Lung (tissue), 12 donors: ENCODE measurements around the gene DNHD1. TPM values are rescaled to one million over a fixed set of nuclear protein-coding genes. Genes with fewer than 3 reads are reported as not detected.
A peak's percentile ranks its signal among the peaks of the same experiment; 100 is the strongest.

ENCODE experiments used
- ATAC-seq: fragments of 200-7000 bp; cut with Tn5 transposase; one replicate; pipeline ENCODE4 v1.9.1; 2020; ENCODE audit warnings: moderate number of reproducible peaks; ENCODE audit not compliant: insufficient read depth, low FRiP score
- DNase-seq, 3 donors: peaks; one replicate each; pipeline ENCODE4 v3.0.0-alpha.2; 2013 to 2017
- H3K27ac ChIP-seq, 2 donors: one replicate each; pipeline ENCODE4 v1.5.1; 2013; ENCODE audit warnings: mild to moderate bottlenecking in 2 of 2, moderate library complexity in 2 of 2, control low read depth in 1 of 2, inconsistent platforms in 1 of 2, low read depth in 1 of 2, low read length in 1 of 2
- H3K27me3 ChIP-seq, 3 donors: one replicate each; pipeline ENCODE4 v1.5.1; 2013; ENCODE audit warnings: low read length in 2 of 3; ENCODE audit not compliant: control insufficient read depth in 3 of 3, insufficient read depth in 3 of 3
- H3K36me3 ChIP-seq, 4 donors: one replicate each; pipeline ENCODE4 v1.5.1; 2013; ENCODE audit warnings: low read length in 4 of 4, mild to moderate bottlenecking in 1 of 4, moderate library complexity in 1 of 4; ENCODE audit not compliant: control insufficient read depth in 4 of 4, insufficient read depth in 4 of 4
- H3K4me1 ChIP-seq, 5 donors: one replicate each; pipeline ENCODE4 v1.5.1; 2013; ENCODE audit warnings: low read length in 5 of 5, mild to moderate bottlenecking in 2 of 5, moderate library complexity in 1 of 5; ENCODE audit not compliant: control insufficient read depth in 5 of 5, insufficient read depth in 5 of 5
- H3K4me3 ChIP-seq: one replicate; pipeline ENCODE4 v1.5.1; 2013; ENCODE audit warnings: mild to moderate bottlenecking, control low read depth, moderate library complexity
- H3K9ac ChIP-seq, 2 donors: one replicate each; pipeline ENCODE4 v1.5.1; 2013; ENCODE audit warnings: low read length in 2 of 2, control low read depth in 1 of 2; ENCODE audit not compliant: insufficient read depth in 1 of 2
- H3K9me3 ChIP-seq, 4 donors: one replicate each; pipeline ENCODE4 v1.5.1; 2013; ENCODE audit warnings: low read length in 3 of 4, mild to moderate bottlenecking in 1 of 4, moderate library complexity in 1 of 4; ENCODE audit not compliant: control insufficient read depth in 4 of 4, insufficient read depth in 3 of 4
- CTCF ChIP-seq: IDR thresholded peaks from 2 replicates; pipeline ENCODE4 v1.5.1; 2012; ENCODE audit warnings: mild to moderate bottlenecking; ENCODE audit errors: control extremely low read depth, extremely low read depth
- WGBS, 2 donors: extraction: QIAGEN DNeasy Blood & Tissue Kit; methylation state at CpG; one replicate each; pipeline ENCODE4 v1.1.7; 2013; 5-methylcytosine and 5-hydroxymethylcytosine counted together
- polyA plus RNA-seq, 2 donors: library from polyadenylated mRNA; stranded (reverse); fragments of 200-250 nt; gene quantifications; one replicate each; pipeline ENCODE4 v1.2.1, GENCODE V29; 2013
- total RNA-seq, 2 donors: library from RNA; depleted of rRNA in 1 of 2; stranded (reverse); fragments of >200 nt in 1 of 2; gene quantifications; one replicate each; pipeline ENCODE4 v1.2.1, GENCODE V29; 2014 to 2021
- donor health status: control.
- donor health status: control.
- donor health status: Bipolar disorder and iron deficiency.
- donor health status: healthy.
- donor health status: DM: yes; HTN: yes; CAD: no.

DNHD1 gene
- total and polyA plus RNA-seq, 4 donors = 4.5 to 15.6 (median 12.0) TPM

- H3K36me3 ChIP-seq = peaks cover 12 to 30% (median 24%) of the 10 kb centered on the region in 4 donors
- WGBS, 2 donors = 0 to 1% methylated on average over 62 to 66 of the region's 66 CpGs
- TF ChIP-seq CTCF = no peak
- H3K27me3 ChIP-seq = no peaks in the 10 kb centered on the region
- peak within 1 kb of the TSS; percentile 98 to 99 for H3K9ac ChIP-seq
- H3K27ac ChIP-seq = peak within 1 kb of the TSS; percentile 79 to 96
- no peaks in the 10 kb centered on the region for H3K9me3 ChIP-seq
- DNase-seq (peak; percentile 99), ATAC-seq (peak; percentile 95)
- peak within 1 kb of the TSS; percentile 77 for H3K4me3 ChIP-seq
- H3K4me1 ChIP-seq = peaks cover 9 to 23% (median 15%) of the 10 kb centered on the region in 5 donors
Measured at GRCh38 chr11:6481012-6481923, 15.8 kb upstream of the DNHD1 start, which contains the start of the genes ARFIP2 and TIMM10B. TSS of gene ARFIP2 (minus strand) at chr11:6481331. CDS start at chr11:6480421, 910 bp downstream. TSS of gene TIMM10B (plus strand) at chr11:6481501. CDS start at chr11:6481517, 16 bp downstream.

GRCh38 chr11:6481924-6482275 lies 15.2 kb upstream of the DNHD1 start:
- DNase-seq (no peak), ATAC-seq (no peak)
- H3K36me3 ChIP-seq = peaks cover 18 to 30% (median 25%) of the 10 kb centered on the region in 4 donors
- peak overlapping the region; percentile 69 to 96 for H3K27ac ChIP-seq
- peak overlapping the region; percentile 94 to 95 for H3K9ac ChIP-seq
- no peaks in the 10 kb centered on the region for H3K9me3 ChIP-seq
- no peaks in the 10 kb centered on the region for H3K27me3 ChIP-seq
- WGBS, 2 donors = 6 to 7% methylated on average over 13 of the region's 13 CpGs
- peak overlapping the region; percentile 77 for H3K4me3 ChIP-seq
- peaks cover 9 to 23% (median 15%) of the 10 kb centered on the region in 5 donors for H3K4me1 ChIP-seq
- TF ChIP-seq CTCF = no peak

GRCh38 chr11:6482441-6482840 lies 14.6 kb upstream of the DNHD1 start:
- H3K27me3 ChIP-seq = no peaks in the 10 kb centered on the region
- TF ChIP-seq CTCF = no peak
- 79 to 88% methylated on average over 4 of the region's 4 CpGs for WGBS, 2 donors
- no peak overlapping the region for H3K4me3 ChIP-seq
- no peaks in the 10 kb centered on the region for H3K9me3 ChIP-seq
- DNase-seq (no peak), ATAC-seq (no peak)
- H3K9ac ChIP-seq = peak overlapping the region; percentile 94 to 95
- H3K4me1 ChIP-seq = peaks cover 9 to 23% (median 15%) of the 10 kb centered on the region in 5 donors
- H3K27ac ChIP-seq = peak overlapping the region in 1 of 2 donors; percentile 96
- peaks cover 19 to 31% (median 23%) of the 10 kb centered on the region in 4 donors for H3K36me3 ChIP-seq
